Mammary epithelial cell (primary cell): Measurements from ENCODE around the gene TTBK2.

Experiments
- EZH2 ChIP-seq: IDR thresholded peaks from 2 replicates; pipeline ENCODE4 v1.6.1; 2012; ENCODE audit warnings: low read length, inconsistent platforms, borderline replicate concordance
- TF ChIP-seq, protein P1 (sequence below), 2 donors: IDR thresholded peaks in 1 of 2; conservative IDR thresholded peaks in 1 of 2; 2 replicates each; pipeline ENCODE4 v1.5.1; 2011 to 2012; ENCODE audit warnings: inconsistent platforms in 2 of 2, low read length in 2 of 2, mild to moderate bottlenecking in 2 of 2, control low read depth in 1 of 2, low read depth in 1 of 2; ENCODE audit not compliant: insufficient read depth in 1 of 2; ENCODE audit errors: extremely low read depth in 1 of 2

DNA sequence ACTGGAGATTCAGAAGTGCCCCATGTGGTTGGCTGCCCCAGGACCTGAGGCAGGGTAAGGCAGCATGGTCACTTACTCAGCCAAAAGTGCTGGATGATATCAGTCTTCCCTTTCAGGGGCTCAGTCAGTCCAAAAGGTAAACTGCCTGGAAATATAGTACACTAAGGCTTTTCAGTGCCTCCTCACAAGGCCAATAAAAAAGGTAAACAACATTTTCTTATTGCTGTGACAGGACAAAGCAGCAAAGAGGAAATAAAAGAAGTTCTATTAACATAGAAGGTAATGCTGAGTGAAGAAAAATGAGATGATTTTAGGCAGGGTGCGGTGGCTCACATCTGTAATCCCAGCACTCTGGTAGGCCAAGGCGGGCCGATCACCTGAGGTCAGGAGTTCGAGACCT is 117.1 kb downstream of the TTBK2 start:
- TF ChIP-seq, protein P1, sequence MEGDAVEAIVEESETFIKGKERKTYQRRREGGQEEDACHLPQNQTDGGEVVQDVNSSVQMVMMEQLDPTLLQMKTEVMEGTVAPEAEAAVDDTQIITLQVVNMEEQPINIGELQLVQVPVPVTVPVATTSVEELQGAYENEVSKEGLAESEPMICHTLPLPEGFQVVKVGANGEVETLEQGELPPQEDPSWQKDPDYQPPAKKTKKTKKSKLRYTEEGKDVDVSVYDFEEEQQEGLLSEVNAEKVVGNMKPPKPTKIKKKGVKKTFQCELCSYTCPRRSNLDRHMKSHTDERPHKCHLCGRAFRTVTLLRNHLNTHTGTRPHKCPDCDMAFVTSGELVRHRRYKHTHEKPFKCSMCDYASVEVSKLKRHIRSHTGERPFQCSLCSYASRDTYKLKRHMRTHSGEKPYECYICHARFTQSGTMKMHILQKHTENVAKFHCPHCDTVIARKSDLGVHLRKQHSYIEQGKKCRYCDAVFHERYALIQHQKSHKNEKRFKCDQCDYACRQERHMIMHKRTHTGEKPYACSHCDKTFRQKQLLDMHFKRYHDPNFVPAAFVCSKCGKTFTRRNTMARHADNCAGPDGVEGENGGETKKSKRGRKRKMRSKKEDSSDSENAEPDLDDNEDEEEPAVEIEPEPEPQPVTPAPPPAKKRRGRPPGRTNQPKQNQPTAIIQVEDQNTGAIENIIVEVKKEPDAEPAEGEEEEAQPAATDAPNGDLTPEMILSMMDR (conservative IDR thresholded peaks at IDR 0.05 in 1 of 2, IDR thresholded peaks at IDR 0.05 in 1 of 2; ENCODE audit: extremely low read depth in 1 of 2, insufficient read depth in 1 of 2, low read depth in 1 of 2, low read length in 2 of 2): no peak
- TF ChIP-seq EZH2: no peak
